ENCODE measurements around the gene GBP3.

Gene GBP3

DNA sequence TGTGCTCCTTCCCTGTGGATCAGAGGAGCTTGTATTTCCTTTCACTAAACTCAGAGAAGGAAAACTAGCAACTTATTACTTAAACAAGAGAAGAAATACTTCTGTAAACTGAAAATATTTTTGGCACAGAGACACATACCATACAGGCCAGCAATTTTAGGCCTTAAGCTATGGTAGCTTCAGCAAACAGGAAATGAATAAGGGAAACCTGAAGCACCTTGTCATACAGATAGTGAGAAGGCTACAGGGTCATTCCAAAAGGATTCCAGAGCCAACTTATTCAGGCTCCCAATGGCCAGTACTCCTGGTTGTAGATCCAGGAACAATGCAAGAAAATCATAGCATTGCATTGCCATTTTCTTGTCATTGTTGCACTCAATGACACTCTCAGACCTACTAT lies 21.2 kb downstream of the GBP3 start:
- Histone ChIP-seq H3K27ac (ENCODE audit: low read depth, low read length) (no peak overlapping the region), H3K9me2 (replicated peaks; ENCODE audit: insufficient read depth, low read length) (no peaks in the 10 kb centered on the region), H3K27me3 (ENCODE audit: low read length) (no peaks in the 10 kb centered on the region), H3K79me2 (ENCODE audit: insufficient read depth, low read length) (no peaks in the 10 kb centered on the region), H3K4me2 (ENCODE audit: low read depth, low read length, poor library complexity, severe bottlenecking) (no peak overlapping the region), H3K9me3 (ENCODE audit: insufficient read depth, low read length) (no peaks in the 10 kb centered on the region), H3K4me3 (ENCODE audit: insufficient read depth, low read length, poor library complexity, severe bottlenecking) (no peak overlapping the region), H4K20me1 (ENCODE audit: low read depth, low read length) (no peaks in the 10 kb centered on the region), H3K36me3 (ENCODE audit: low read length) (no peaks in the 10 kb centered on the region), H2AFZ (ENCODE audit: low read depth, low read length, severe bottlenecking) (no peak overlapping the region), H3F3A (ENCODE audit: insufficient read depth) (no peaks in the 10 kb centered on the region), H3K9ac (ENCODE audit: low read length) (no peak overlapping the region)
- TF ChIP-seq, protein P1, sequence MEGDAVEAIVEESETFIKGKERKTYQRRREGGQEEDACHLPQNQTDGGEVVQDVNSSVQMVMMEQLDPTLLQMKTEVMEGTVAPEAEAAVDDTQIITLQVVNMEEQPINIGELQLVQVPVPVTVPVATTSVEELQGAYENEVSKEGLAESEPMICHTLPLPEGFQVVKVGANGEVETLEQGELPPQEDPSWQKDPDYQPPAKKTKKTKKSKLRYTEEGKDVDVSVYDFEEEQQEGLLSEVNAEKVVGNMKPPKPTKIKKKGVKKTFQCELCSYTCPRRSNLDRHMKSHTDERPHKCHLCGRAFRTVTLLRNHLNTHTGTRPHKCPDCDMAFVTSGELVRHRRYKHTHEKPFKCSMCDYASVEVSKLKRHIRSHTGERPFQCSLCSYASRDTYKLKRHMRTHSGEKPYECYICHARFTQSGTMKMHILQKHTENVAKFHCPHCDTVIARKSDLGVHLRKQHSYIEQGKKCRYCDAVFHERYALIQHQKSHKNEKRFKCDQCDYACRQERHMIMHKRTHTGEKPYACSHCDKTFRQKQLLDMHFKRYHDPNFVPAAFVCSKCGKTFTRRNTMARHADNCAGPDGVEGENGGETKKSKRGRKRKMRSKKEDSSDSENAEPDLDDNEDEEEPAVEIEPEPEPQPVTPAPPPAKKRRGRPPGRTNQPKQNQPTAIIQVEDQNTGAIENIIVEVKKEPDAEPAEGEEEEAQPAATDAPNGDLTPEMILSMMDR (IDR thresholded peaks at IDR 0.05; ENCODE audit: insufficient read depth, low read length, poor library complexity, severe bottlenecking): no peak
- no peak for TF ChIP-seq EZH2phosphoT487 (conservative IDR thresholded peaks at IDR 0.05; ENCODE audit: low read length)

DNA sequence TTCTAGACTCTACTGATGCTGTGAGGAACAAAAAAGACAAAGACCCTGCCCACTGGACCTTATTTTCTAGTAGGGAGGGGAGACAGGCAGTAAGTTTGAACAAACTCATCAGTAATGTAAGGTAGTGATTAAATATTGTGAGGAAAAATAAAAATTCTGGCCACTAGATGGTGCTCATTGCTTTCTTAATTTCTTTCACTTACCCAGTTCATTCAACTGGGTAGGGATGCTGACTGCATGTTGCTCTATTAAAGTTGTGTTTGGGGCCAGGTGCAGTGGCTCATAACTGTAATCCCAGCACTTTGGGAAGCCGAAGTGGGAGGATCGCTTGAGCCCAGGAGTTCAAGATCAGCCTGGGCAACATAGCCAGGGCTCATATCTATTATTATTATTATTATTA lies 23.9 kb downstream of the GBP3 start:
- Histone ChIP-seq H3K4me2 (ENCODE audit: low read depth, low read length, poor library complexity, severe bottlenecking) (no peak overlapping the region), H3K4me3 (ENCODE audit: insufficient read depth, low read length, poor library complexity, severe bottlenecking) (no peak overlapping the region), H3K9me2 (replicated peaks; ENCODE audit: insufficient read depth, low read length) (no peaks in the 10 kb centered on the region), H3K27me3 (ENCODE audit: low read length) (no peaks in the 10 kb centered on the region), H3K27ac (ENCODE audit: low read depth, low read length) (no peak overlapping the region), H3K79me2 (ENCODE audit: insufficient read depth, low read length) (no peaks in the 10 kb centered on the region), H2AFZ (ENCODE audit: low read depth, low read length, severe bottlenecking) (no peak overlapping the region), H3K9me3 (ENCODE audit: insufficient read depth, low read length) (no peaks in the 10 kb centered on the region), H3K36me3 (ENCODE audit: low read length) (no peaks in the 10 kb centered on the region), H4K20me1 (ENCODE audit: low read depth, low read length) (no peaks in the 10 kb centered on the region), H3K9ac (ENCODE audit: low read length) (no peak overlapping the region), H3F3A (ENCODE audit: insufficient read depth) (peaks cover 4% of the 10 kb centered on the region; the same call in 1 of the 2 replicates)
- TF ChIP-seq, protein P1 (IDR thresholded peaks at IDR 0.05; ENCODE audit: insufficient read depth, low read length, poor library complexity, severe bottlenecking): no peak
- no peak for TF ChIP-seq EZH2phosphoT487 (conservative IDR thresholded peaks at IDR 0.05; ENCODE audit: low read length)

DNA sequence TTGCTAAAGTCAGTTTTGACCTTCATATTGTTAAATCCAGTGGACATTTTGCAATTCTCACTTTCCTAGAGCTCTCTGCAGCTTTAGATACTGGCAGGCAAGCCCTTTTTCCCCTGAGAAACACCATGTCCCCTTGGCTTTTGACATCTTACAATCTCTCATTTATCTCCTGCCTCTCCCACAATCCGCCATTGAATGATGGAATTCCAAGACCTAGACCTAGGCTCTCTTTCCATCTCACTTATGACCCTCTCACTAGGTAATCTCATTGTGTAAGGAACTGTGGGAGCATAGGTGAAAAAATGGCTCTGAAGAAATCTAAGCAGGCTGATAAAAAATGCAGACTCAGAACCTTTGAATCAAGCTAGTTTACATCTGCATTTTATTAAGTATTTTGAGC lies 32.2 kb downstream of the GBP3 start:
- H3K9me3 ChIP-seq (ENCODE audit: insufficient read depth, low read length): no peaks in the 10 kb centered on the region
- TF ChIP-seq, protein P1 (IDR thresholded peaks at IDR 0.05; ENCODE audit: insufficient read depth, low read length, poor library complexity, severe bottlenecking): no peak
- H3K9me2 ChIP-seq (replicated peaks; ENCODE audit: insufficient read depth, low read length): no peaks in the 10 kb centered on the region
- peaks cover 68% of the 10 kb centered on the region for H3K79me2 ChIP-seq (ENCODE audit: insufficient read depth, low read length)
- no peak overlapping the region for H3K27ac ChIP-seq (ENCODE audit: low read depth, low read length)
- H3K36me3 ChIP-seq (ENCODE audit: low read length): no peaks in the 10 kb centered on the region
- peak overlapping the region; percentile 89 for H3K4me2 ChIP-seq (ENCODE audit: low read depth, low read length, poor library complexity, severe bottlenecking)
- no peak overlapping the region for H3K9ac ChIP-seq (ENCODE audit: low read length)
- H4K20me1 ChIP-seq (ENCODE audit: low read depth, low read length): no peaks in the 10 kb centered on the region
- no peak overlapping the region for H3K4me3 ChIP-seq (ENCODE audit: insufficient read depth, low read length, poor library complexity, severe bottlenecking)
- peaks cover 21% of the 10 kb centered on the region for H3F3A ChIP-seq (ENCODE audit: insufficient read depth)
- H2AFZ ChIP-seq (ENCODE audit: low read depth, low read length, severe bottlenecking): no peak overlapping the region
- H3K27me3 ChIP-seq (ENCODE audit: low read length): no peaks in the 10 kb centered on the region

DNA sequence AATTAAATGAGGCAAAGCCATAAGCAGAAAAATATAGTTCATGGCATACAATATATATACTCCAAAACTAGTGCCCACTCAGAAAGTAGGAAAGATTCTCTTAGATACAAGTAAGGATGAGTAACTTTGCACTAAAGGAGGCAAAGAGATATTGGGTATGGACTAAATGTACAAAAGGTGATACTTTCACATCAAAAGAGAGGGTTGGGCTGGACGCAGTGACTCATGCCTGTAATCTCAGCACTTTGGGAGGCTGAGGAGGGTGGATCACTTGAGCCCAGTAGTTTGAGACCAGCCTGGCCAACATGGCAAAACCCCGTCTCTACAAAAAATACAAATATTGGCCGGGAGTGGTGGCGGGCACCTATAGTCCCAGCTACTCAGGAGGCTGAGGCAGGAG lies 37.0 kb downstream of the GBP3 start:
- Histone ChIP-seq H3K9ac (ENCODE audit: low read length) (no peak overlapping the region), H2AFZ (ENCODE audit: low read depth, low read length, severe bottlenecking) (no peak overlapping the region), H3K9me3 (ENCODE audit: insufficient read depth, low read length) (no peaks in the 10 kb centered on the region), H3F3A (ENCODE audit: insufficient read depth) (peaks cover 8% of the 10 kb centered on the region), H3K79me2 (ENCODE audit: insufficient read depth, low read length) (peaks cover 75% of the 10 kb centered on the region), H3K27ac (ENCODE audit: low read depth, low read length) (no peak overlapping the region), H3K9me2 (replicated peaks; ENCODE audit: insufficient read depth, low read length) (no peaks in the 10 kb centered on the region), H3K4me2 (ENCODE audit: low read depth, low read length, poor library complexity, severe bottlenecking) (no peak overlapping the region), H4K20me1 (ENCODE audit: low read depth, low read length) (no peaks in the 10 kb centered on the region), H3K36me3 (ENCODE audit: low read length) (no peaks in the 10 kb centered on the region), H3K4me3 (ENCODE audit: insufficient read depth, low read length, poor library complexity, severe bottlenecking) (no peak overlapping the region), H3K27me3 (ENCODE audit: low read length) (no peaks in the 10 kb centered on the region)
- TF ChIP-seq, protein P1 (IDR thresholded peaks at IDR 0.05; ENCODE audit: insufficient read depth, low read length, poor library complexity, severe bottlenecking): no peak
- no peak for TF ChIP-seq EZH2phosphoT487 (conservative IDR thresholded peaks at IDR 0.05; ENCODE audit: low read length)

Measured in SU-DHL-6 (cell line).